ENCODE measurements around the gene DDX27.

DNA sequence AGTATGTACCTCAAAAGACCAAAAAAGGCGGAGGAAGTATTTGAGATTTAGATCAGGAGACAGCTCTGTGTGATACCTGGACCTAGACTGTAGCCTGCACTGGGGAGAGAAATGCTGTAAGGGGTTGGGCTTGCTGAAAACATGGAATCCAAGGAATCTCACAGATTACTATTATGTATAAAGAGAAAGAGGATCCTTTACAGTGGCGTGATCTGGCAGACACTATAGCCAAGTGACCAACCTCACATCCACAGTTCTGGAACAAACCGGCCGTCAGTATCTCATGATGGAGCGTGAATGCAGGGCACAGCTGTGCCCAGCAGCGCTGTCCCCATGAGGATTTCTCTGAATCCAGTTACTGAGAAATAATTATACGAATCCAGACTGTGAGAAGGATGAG lies 12.3 kb downstream of the DDX27 start:
- TF ChIP-seq ZNF317 (CRISPR knock-in tag; IDR thresholded peaks at IDR 0.05; ENCODE audit: borderline replicate concordance, low read depth) (no peak), GTF2I (CRISPR knock-in tag; conservative IDR thresholded peaks at IDR 0.05) (no peak), TP53 (CRISPR knock-in tag; IDR thresholded peaks at IDR 0.05) (no peak), ELF4 (CRISPR knock-in tag; IDR thresholded peaks at IDR 0.05; ENCODE audit: low read depth) (no peak)
- TF ChIP-seq, protein P1, sequence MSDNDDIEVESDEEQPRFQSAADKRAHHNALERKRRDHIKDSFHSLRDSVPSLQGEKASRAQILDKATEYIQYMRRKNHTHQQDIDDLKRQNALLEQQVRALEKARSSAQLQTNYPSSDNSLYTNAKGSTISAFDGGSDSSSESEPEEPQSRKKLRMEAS (CRISPR knock-in tag; IDR thresholded peaks at IDR 0.05): no peak
- TF ChIP-seq, protein P2, sequence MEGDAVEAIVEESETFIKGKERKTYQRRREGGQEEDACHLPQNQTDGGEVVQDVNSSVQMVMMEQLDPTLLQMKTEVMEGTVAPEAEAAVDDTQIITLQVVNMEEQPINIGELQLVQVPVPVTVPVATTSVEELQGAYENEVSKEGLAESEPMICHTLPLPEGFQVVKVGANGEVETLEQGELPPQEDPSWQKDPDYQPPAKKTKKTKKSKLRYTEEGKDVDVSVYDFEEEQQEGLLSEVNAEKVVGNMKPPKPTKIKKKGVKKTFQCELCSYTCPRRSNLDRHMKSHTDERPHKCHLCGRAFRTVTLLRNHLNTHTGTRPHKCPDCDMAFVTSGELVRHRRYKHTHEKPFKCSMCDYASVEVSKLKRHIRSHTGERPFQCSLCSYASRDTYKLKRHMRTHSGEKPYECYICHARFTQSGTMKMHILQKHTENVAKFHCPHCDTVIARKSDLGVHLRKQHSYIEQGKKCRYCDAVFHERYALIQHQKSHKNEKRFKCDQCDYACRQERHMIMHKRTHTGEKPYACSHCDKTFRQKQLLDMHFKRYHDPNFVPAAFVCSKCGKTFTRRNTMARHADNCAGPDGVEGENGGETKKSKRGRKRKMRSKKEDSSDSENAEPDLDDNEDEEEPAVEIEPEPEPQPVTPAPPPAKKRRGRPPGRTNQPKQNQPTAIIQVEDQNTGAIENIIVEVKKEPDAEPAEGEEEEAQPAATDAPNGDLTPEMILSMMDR (IDR thresholded peaks at IDR 0.05): no peak
- TF ChIP-seq, protein P3, sequence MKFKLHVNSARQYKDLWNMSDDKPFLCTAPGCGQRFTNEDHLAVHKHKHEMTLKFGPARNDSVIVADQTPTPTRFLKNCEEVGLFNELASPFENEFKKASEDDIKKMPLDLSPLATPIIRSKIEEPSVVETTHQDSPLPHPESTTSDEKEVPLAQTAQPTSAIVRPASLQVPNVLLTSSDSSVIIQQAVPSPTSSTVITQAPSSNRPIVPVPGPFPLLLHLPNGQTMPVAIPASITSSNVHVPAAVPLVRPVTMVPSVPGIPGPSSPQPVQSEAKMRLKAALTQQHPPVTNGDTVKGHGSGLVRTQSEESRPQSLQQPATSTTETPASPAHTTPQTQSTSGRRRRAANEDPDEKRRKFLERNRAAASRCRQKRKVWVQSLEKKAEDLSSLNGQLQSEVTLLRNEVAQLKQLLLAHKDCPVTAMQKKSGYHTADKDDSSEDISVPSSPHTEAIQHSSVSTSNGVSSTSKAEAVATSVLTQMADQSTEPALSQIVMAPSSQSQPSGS (CRISPR knock-in tag; IDR thresholded peaks at IDR 0.05; ENCODE audit: borderline replicate concordance, low read depth): no peak
- TF ChIP-seq, protein P4, sequence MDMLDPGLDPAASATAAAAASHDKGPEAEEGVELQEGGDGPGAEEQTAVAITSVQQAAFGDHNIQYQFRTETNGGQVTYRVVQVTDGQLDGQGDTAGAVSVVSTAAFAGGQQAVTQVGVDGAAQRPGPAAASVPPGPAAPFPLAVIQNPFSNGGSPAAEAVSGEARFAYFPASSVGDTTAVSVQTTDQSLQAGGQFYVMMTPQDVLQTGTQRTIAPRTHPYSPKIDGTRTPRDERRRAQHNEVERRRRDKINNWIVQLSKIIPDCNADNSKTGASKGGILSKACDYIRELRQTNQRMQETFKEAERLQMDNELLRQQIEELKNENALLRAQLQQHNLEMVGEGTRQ (CRISPR knock-in tag; IDR thresholded peaks at IDR 0.05): no peak
- TF ChIP-seq, protein P5, sequence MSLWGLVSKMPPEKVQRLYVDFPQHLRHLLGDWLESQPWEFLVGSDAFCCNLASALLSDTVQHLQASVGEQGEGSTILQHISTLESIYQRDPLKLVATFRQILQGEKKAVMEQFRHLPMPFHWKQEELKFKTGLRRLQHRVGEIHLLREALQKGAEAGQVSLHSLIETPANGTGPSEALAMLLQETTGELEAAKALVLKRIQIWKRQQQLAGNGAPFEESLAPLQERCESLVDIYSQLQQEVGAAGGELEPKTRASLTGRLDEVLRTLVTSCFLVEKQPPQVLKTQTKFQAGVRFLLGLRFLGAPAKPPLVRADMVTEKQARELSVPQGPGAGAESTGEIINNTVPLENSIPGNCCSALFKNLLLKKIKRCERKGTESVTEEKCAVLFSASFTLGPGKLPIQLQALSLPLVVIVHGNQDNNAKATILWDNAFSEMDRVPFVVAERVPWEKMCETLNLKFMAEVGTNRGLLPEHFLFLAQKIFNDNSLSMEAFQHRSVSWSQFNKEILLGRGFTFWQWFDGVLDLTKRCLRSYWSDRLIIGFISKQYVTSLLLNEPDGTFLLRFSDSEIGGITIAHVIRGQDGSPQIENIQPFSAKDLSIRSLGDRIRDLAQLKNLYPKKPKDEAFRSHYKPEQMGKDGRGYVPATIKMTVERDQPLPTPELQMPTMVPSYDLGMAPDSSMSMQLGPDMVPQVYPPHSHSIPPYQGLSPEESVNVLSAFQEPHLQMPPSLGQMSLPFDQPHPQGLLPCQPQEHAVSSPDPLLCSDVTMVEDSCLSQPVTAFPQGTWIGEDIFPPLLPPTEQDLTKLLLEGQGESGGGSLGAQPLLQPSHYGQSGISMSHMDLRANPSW (CRISPR knock-in tag; conservative IDR thresholded peaks at IDR 0.05; ENCODE audit: low read depth): no peak
- TF ChIP-seq, protein P6, sequence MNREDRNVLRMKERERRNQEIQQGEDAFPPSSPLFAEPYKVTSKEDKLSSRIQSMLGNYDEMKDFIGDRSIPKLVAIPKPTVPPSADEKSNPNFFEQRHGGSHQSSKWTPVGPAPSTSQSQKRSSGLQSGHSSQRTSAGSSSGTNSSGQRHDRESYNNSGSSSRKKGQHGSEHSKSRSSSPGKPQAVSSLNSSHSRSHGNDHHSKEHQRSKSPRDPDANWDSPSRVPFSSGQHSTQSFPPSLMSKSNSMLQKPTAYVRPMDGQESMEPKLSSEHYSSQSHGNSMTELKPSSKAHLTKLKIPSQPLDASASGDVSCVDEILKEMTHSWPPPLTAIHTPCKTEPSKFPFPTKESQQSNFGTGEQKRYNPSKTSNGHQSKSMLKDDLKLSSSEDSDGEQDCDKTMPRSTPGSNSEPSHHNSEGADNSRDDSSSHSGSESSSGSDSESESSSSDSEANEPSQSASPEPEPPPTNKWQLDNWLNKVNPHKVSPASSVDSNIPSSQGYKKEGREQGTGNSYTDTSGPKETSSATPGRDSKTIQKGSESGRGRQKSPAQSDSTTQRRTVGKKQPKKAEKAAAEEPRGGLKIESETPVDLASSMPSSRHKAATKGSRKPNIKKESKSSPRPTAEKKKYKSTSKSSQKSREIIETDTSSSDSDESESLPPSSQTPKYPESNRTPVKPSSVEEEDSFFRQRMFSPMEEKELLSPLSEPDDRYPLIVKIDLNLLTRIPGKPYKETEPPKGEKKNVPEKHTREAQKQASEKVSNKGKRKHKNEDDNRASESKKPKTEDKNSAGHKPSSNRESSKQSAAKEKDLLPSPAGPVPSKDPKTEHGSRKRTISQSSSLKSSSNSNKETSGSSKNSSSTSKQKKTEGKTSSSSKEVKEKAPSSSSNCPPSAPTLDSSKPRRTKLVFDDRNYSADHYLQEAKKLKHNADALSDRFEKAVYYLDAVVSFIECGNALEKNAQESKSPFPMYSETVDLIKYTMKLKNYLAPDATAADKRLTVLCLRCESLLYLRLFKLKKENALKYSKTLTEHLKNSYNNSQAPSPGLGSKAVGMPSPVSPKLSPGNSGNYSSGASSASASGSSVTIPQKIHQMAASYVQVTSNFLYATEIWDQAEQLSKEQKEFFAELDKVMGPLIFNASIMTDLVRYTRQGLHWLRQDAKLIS (CRISPR knock-in tag; IDR thresholded peaks at IDR 0.05; ENCODE audit: borderline replicate concordance): no peak
- TF ChIP-seq, protein P7, sequence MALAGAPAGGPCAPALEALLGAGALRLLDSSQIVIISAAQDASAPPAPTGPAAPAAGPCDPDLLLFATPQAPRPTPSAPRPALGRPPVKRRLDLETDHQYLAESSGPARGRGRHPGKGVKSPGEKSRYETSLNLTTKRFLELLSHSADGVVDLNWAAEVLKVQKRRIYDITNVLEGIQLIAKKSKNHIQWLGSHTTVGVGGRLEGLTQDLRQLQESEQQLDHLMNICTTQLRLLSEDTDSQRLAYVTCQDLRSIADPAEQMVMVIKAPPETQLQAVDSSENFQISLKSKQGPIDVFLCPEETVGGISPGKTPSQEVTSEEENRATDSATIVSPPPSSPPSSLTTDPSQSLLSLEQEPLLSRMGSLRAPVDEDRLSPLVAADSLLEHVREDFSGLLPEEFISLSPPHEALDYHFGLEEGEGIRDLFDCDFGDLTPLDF (CRISPR knock-in tag; IDR thresholded peaks at IDR 0.05): no peak
- TF ChIP-seq, protein P8, sequence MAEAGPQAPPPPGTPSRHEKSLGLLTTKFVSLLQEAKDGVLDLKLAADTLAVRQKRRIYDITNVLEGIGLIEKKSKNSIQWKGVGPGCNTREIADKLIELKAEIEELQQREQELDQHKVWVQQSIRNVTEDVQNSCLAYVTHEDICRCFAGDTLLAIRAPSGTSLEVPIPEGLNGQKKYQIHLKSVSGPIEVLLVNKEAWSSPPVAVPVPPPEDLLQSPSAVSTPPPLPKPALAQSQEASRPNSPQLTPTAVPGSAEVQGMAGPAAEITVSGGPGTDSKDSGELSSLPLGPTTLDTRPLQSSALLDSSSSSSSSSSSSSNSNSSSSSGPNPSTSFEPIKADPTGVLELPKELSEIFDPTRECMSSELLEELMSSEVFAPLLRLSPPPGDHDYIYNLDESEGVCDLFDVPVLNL (CRISPR knock-in tag; IDR thresholded peaks at IDR 0.05; ENCODE audit: borderline replicate concordance, low read depth): no peak
